ENCODE measurements around the gene STIM2. TPM values are rescaled to one million over a fixed set of nuclear protein-coding genes. Genes with fewer than 3 reads are reported as not detected.

The STIM2 gene
- total RNA-seq, 6 experiments from 2014 or later: 9.1 to 14.6 (median 9.6) TPM

GRCh38 chr4:27010334-27010940, 149.8 kb downstream of the STIM2 start:
- peaks cover 0 to 17% (median 2%) of the 10 kb centered on the region in 4 donors for H3K4me1 ChIP-seq
- H3K4me3 ChIP-seq: no peak overlapping the region
- no peaks in the 10 kb centered on the region for H3K9me3 ChIP-seq
- no peak overlapping the region for H3K27ac ChIP-seq
- intact Hi-C loops (cut with DNase I): no loop called here
- peak; percentile 81 to 91 (median 86) for ATAC-seq
- TF ChIP-seq CTCF (IDR thresholded peaks at IDR 0.05) (peak; percentile 88 to 95 (median 92)), POLR2A (IDR thresholded peaks at IDR 0.05) (no peak)
- no peaks in the 10 kb centered on the region for H3K27me3 ChIP-seq
- DNase-seq: peak; percentile 54 to 60 (median 59)
- WGBS (ENCODE audit: insufficient coverage, low coverage, low lambda C conversion rate, missing lambda C conversion rate): 15% methylated on average over 6 of the region's 6 CpGs
- no peaks in the 10 kb centered on the region for H3K36me3 ChIP-seq

DNA sequence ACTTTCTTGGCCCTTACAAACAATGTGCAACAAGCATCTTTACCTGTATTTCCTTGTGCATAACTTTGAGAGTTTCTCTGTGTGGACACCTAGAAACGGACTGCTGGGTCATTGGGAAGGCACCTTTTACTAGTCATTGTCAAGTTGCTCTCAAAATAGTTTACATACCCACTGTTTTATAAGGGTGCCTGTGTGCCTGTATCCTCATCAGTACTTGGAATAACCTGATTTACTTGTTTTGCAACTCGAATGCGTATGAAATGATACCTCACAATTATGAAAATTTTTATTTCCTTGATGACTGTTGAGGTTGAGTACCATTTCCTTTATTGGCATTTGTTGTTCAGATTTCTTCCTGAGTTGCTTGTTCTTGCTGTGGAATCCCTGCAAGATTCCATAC, 150.8 kb downstream of the STIM2 start:
- H3K9me3 ChIP-seq: no peaks in the 10 kb centered on the region
- no peak for ATAC-seq
- H3K36me3 ChIP-seq: no peaks in the 10 kb centered on the region
- no peak overlapping the region for H3K4me3 ChIP-seq
- whole genome bisulfite sequencing (ENCODE audit: insufficient coverage, low coverage, low lambda C conversion rate, missing lambda C conversion rate): 72% methylated on average over 3 of the region's 3 CpGs
- no peak for TF ChIP-seq POLR2A (IDR thresholded peaks at IDR 0.05)
- TF ChIP-seq CTCF (IDR thresholded peaks at IDR 0.05): no peak
- peaks cover 0 to 9% (median 2%) of the 10 kb centered on the region in 4 donors for H3K4me1 ChIP-seq
- intact Hi-C loops (cut with DNase I): no loop called here
- no peak for DNase-seq
- no peaks in the 10 kb centered on the region for H3K27me3 ChIP-seq
- H3K27ac ChIP-seq: no peak overlapping the region

DNA sequence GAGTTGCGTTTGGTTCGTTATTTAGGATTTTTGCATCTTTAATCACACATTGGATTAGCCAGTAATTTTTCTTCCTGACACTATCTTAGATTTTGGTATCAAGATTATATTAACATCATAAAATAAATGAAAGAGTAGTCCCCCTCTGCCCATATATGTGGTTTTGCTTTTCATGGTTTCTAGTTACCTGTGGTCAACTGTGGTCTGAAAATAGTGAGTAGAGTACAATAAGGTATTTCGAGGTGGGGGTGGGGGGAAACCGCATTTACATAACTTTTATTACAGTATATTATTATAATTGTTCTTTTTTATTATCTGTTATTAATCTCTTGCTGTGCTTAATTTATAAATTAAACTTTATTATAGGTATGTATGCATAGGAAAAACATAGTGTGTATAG, 152.4 kb downstream of the STIM2 start:
- intact Hi-C loops (cut with DNase I): no loop called here

GRCh38 chr4:27016551-27016950, 155.9 kb downstream of the STIM2 start:
- no peaks in the 10 kb centered on the region for H3K9me3 ChIP-seq
- intact Hi-C loops (cut with DNase I): no loop called here
- H3K4me1 ChIP-seq: no peaks in the 10 kb centered on the region
- no peak overlapping the region for H3K27ac ChIP-seq
- H3K4me3 ChIP-seq: no peak overlapping the region
- no peak for DNase-seq
- no peaks in the 10 kb centered on the region for H3K36me3 ChIP-seq
- TF ChIP-seq POLR2A (IDR thresholded peaks at IDR 0.05) (no peak), CTCF (IDR thresholded peaks at IDR 0.05) (no peak)
- H3K27me3 ChIP-seq: no peaks in the 10 kb centered on the region
- WGBS (ENCODE audit: insufficient coverage, low coverage, low lambda C conversion rate, missing lambda C conversion rate): 86% methylated on average over 3 of the region's 3 CpGs
- no peak for ATAC-seq

More for the DNA sequence above, 152.4 kb downstream of the STIM2 start:
- WGBS (ENCODE audit: insufficient coverage, low coverage, low lambda C conversion rate, missing lambda C conversion rate): 81% methylated on average over 4 of the region's 4 CpGs
- ATAC-seq (no peak), DNase-seq (no peak)
- Histone ChIP-seq H3K36me3 (no peaks in the 10 kb centered on the region), H3K9me3 (no peaks in the 10 kb centered on the region), H3K4me3 (no peak overlapping the region), H3K27ac (no peak overlapping the region), H3K4me1 (peaks cover 0 to 5% (median 1%) of the 10 kb centered on the region in 4 donors), H3K27me3 (no peaks in the 10 kb centered on the region)
- TF ChIP-seq POLR2A (IDR thresholded peaks at IDR 0.05) (no peak), CTCF (IDR thresholded peaks at IDR 0.05) (no peak)

All from right lobe of liver (tissue), 6 donors.